Measurements from ENCODE around the gene TMEM196.

DNA sequence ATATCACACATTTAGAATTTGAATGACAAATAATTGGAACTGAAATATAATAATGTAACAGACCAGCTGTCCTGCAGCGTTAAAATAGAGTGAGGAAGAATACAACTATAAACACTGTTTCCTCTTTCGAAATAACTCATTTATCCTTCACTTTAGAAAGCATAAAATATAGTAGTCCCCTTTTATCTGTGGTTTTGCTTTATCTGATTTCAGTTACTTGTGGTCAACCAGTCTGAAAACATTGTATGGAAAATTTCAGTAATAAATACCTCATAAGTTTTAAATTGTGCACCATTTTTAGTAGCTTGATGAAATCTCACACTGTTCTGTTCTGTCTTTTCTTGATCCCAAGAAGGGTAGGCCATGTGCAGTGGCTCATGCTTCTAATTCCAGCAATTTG is 96.2 kb downstream of the TMEM196 start:
- TF ChIP-seq GATA3 (IDR thresholded peaks at IDR 0.05; ENCODE audit: low read depth, low read length): no peak
- no peak for TF ChIP-seq GATA2 (IDR thresholded peaks at IDR 0.05; ENCODE audit: low read depth, low read length)
